Astrocyte of the cerebellum (primary cell): Measurements from ENCODE around the gene CKS1B.

Experiments used
- DNase-seq: peaks from one replicate; pipeline ENCODE4 v3.0.0-alpha.2; 2011; ENCODE audit warnings: low read depth
- H3K4me3 ChIP-seq: 2 replicates; pipeline ENCODE4 v1.5.1; 2011; ENCODE audit warnings: mild to moderate bottlenecking, low read depth, low read length, moderate library complexity
- in situ Hi-C: cut with HindIII; loops from 2 replicates; pipeline ENCODE4 v1.10.0; 2017; ENCODE audit warnings: low sequenced_read_pairs
- TF ChIP-seq, protein P1 (sequence below): IDR thresholded peaks from 2 replicates; pipeline ENCODE4 v1.5.1; 2012; ENCODE audit warnings: low read length, low read depth, moderate library complexity, mild to moderate bottlenecking; ENCODE audit errors: missing control alignments

The CKS1B gene

DNA sequence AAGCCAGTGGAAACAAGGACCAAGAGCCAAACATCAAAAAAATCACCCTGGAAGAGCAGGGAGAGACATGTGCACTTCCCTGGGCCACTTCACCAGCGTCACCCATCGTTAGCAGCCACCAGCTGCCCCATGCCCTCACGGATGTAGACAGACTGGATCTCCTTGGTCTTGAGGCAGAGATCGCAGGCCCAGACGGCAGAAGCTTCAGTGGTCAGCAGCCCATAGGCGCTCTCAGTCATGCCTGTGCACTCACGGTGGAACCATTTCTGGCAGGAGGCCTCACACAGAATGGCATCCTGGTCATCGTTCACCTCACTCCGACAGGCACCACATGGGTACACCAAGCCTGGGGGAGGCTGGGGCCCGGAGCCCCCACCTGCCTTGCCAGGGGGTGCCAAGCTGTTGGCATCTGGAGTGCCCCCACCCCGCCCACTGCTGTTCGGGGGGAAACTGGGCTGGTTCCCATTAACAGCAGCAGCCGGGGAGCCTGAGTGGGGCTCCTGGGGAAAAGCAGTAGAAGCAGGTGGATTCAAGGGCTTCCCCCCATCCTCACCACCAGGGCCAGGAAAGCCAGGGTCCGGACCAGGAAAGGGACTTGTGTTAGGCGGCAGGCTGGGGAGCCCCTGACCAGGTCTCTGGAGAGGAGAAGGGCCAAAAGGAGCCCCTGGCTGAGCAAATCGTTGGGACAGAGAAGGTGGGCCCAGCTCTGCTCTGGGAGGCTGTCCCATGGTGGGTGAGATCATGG is 15.6 kb upstream of the CKS1B start:
- in situ Hi-C loops, result loop anchor here (5.0 kb wide), 1 partner anchor 53 kb away; no protein-coding TSS in a partner anchor
- no peak overlapping the region for H3K4me3 ChIP-seq
- TF ChIP-seq, protein P1, sequence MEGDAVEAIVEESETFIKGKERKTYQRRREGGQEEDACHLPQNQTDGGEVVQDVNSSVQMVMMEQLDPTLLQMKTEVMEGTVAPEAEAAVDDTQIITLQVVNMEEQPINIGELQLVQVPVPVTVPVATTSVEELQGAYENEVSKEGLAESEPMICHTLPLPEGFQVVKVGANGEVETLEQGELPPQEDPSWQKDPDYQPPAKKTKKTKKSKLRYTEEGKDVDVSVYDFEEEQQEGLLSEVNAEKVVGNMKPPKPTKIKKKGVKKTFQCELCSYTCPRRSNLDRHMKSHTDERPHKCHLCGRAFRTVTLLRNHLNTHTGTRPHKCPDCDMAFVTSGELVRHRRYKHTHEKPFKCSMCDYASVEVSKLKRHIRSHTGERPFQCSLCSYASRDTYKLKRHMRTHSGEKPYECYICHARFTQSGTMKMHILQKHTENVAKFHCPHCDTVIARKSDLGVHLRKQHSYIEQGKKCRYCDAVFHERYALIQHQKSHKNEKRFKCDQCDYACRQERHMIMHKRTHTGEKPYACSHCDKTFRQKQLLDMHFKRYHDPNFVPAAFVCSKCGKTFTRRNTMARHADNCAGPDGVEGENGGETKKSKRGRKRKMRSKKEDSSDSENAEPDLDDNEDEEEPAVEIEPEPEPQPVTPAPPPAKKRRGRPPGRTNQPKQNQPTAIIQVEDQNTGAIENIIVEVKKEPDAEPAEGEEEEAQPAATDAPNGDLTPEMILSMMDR, result no peak
- no peak for DNase-seq

DNA sequence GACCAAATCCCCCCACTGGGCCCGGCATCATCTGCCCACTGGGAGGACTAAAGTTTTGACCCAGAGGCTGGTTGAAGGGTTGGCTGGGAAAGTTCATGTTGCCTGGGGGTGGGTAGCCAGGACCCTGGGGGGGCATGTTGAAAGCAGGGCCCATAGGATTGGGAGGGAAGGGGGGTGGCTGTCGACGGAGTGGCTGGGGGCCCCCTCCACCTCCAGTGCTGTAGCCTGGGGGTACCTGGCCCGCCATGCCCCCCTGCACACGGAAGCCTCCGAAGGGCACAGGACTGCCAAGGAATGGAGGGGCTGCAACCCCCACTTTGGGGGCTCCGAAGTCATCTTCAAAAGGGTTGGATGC is 15.1 kb upstream of the CKS1B start:
- TF ChIP-seq, protein P1, result no peak
- no peak for DNase-seq
- no peak overlapping the region for H3K4me3 ChIP-seq
- in situ Hi-C loops, result loop anchor here (5.0 kb wide), 1 partner anchor 53 kb away; no protein-coding TSS in a partner anchor

DNA sequence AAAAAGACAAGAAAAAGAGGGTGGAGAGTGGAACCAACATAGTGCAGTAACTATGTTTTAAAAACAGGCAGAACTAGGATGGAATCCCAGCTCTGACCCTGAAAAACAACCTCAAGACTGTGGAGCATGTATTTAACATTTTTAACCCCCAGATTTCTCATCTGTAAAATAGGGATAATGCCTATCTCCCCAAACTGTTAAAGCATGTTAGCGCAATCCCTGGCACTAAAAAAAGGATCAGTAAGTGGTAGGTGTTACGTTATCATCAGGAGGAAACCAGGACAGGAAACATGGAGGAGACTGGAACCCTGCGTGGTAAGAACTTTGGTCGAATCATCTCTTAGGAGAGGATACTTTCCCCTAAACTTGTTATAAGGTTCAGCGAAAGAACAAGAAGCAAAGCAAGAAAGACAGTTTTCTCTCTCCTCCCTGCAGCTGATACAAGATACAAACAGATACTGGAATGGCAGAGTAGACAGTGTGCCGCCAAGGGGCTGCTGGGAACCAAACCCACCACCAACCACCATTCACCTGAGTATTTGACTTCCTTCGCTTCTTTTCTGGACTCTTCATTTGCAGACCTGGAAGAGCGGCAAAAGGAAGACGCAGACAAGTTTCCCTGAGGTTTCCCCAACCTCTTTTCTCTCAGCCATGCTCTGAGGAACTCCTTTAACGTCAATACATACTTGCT is 13.9 kb upstream of the CKS1B start:
- DNase-seq, result no peak
- in situ Hi-C loops, result no loop called here
- H3K4me3 ChIP-seq, result peak overlapping the region; percentile 72
- TF ChIP-seq, protein P1, result no peak

DNA sequence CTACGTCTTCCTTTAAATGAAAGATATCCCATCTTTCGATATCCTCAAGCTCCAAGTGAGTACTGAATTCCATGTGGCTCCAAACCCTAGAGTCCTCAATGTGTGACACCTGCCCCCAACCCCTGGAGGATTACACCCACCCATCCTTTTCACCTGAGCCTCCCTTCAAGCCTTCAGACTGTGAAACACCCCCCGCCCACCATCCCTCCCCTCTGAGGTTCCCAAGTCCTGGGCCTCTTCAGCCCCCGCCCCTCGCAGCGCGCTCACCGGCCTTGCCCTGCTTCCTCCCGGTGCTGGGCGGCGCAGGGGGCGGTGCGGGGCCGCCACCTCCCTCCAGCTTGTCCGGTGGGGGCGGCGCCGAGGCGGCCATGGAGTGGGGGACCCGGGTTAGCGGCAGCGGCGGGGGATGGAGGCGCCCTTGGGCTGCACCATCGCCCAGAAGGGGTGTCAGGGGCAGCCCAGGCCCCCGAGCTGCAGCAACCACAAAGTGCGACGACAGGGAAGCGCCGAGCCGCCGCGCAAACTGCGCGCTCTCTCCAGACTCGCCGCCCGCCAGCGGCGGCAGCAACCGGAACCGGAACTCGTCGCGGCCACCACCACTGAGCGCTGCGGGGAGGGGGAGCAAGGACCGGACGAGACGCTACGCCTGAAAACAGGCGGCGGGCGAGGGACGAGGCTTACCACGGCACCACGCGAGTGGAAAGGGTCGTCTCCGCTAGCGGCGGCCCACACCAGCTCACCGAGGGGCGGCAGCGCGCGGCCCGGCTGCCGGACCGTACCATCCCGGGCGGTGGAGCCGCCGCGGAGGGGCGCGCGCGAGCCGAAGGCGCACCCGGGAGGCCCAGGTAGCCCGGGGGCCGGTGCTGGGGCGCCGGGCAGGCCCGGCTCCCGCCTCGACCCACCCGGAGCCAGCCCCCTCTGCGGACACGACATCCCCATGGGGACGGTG is 13.0 kb upstream of the CKS1B start, which contains the start of gene PYGO2:
Gene PYGO2 (minus strand): TSS at position 576 of the 949 bp plus-strand sequence. CDS start 206 bp downstream, at position 370.
- TF ChIP-seq, protein P1, result peak; percentile 23
- in situ Hi-C loops, result no loop called here
- peak within 1 kb of the TSS; percentile 72 for H3K4me3 ChIP-seq
- DNase-seq, result no peak

DNA sequence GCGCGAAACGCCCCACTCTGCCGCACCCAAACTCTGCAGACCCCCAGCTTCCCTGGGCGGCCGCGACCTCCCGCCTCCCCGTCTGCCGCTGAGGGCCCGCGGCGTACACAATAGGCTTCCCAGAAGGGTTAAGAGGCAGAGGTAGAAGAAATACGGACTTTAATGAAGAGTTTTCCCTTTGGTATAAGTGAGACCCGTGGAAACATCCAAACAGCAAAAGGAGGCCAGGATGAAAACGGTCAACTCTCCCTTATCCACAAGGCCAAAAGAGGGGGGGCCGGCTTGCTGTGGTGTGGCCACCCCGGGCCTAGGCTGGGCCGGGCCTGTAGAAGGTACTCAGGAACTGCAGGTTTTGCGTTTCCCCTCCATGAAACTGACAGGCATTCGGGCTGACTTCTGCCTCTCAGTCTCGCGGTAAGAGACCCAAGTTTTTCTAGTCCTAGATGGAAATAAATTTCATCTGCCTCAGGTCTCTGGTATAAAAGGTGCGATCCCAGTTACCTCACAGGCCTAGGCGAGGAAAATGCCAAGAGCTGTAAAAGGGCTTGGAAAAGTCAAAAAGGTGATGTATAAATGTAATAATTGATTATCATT is 12.2 kb upstream of the CKS1B start:
- DNase-seq, result no peak
- peak overlapping the region; percentile 72 for H3K4me3 ChIP-seq
- TF ChIP-seq, protein P1, result no peak
- in situ Hi-C loops, result no loop called here

DNA sequence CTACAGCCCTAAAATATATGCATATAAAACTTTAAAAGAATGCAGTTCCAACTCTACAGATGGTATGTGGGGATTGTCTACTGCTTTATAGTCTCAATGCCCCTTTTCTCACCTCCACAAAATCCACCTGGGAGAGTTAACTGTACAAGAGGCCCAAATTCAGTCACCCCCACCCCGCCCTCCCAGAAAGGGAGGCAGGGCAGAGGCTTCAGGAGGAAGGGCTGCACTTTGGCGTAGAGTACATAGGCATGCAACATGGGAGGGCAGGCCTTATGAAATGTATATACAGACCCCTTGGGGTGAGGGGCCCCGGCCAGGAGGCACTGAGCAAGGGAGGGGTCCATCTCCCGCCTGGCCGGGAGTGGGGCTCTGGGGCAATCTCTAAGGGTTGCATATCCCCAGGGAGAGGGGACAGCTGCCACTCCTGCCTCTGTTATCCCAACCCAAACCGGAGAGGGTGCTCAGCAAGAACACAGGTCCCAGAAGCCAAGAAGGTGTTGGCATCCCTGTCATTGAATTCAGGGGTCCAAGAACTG is 11.6 kb upstream of the CKS1B start:
- no peak for DNase-seq
- TF ChIP-seq, protein P1, result no peak
- in situ Hi-C loops, result no loop called here
- H3K4me3 ChIP-seq, result peak overlapping the region; percentile 72
